Measurements from ENCODE around the gene NTN4. TPM values are rescaled to one million over a fixed set of nuclear protein-coding genes. Genes with fewer than 3 reads are reported as not detected.
"Not testable (repeated sequence)": the region's sequence is repeated elsewhere in the genome, so short reads cannot be mapped to it uniquely, and the experiment has no call there.

Gene NTN4
- total RNA-seq, 2 donors from 2014 or later, result 17.4 to 25.3 TPM

DNA sequence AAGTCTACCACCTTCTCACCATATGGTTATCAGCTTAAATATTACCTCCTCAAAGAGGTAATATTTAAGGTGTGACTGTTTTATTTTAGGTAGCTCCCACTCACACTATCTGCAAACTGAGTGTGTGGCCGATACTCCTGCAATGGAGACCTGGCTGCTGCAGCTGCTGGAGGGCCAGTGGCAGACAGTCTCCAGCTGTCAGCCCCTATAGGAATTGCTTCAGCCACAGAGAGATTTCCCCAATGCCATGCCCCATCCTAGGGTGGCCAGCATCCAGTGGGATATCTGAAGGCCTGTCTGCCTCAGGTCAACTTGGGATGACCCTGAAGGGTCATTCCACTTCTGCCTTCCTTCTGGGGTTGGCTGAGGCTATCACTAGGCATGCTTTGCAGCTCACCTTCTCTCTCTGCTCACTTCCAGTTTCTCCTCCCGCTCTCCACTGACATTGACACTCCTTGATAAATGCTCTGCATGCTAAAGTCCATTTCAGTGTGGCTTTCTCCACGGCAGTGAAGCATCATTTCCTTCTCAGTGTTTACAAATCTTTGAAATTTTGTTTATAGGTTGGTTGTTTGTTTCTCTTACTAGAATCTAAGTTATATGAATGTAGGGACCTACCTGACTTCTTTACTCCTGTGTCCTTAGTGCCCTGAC is 149.1 kb downstream of the NTN4 start:
- DNase-seq (no peak), ATAC-seq (peak; percentile 85)
- intact Hi-C loops (cut with DNase I, micrococcal nuclease), result no loop called here

DNA sequence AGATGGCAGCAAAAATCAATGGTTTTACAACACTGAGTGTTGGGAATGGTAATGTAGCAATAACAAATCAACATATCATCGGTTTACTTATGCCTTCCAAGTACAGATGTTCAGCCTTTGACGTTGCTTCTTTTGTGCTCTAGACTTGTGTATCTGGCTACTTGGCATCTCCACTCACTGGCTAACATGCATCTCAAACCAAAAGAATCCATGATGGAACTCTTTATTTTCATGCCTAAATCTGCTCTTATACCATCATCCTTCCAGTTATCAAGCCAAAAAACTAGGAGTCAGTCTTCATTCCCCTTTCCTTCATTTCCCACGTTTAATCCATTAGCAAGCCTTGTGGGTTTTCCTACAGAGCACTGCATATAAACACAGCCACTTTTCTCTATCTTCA is 150.0 kb downstream of the NTN4 start:
- ATAC-seq (no peak), DNase-seq (no peak)
- intact Hi-C loops (cut with DNase I, micrococcal nuclease), result no loop called here

DNA sequence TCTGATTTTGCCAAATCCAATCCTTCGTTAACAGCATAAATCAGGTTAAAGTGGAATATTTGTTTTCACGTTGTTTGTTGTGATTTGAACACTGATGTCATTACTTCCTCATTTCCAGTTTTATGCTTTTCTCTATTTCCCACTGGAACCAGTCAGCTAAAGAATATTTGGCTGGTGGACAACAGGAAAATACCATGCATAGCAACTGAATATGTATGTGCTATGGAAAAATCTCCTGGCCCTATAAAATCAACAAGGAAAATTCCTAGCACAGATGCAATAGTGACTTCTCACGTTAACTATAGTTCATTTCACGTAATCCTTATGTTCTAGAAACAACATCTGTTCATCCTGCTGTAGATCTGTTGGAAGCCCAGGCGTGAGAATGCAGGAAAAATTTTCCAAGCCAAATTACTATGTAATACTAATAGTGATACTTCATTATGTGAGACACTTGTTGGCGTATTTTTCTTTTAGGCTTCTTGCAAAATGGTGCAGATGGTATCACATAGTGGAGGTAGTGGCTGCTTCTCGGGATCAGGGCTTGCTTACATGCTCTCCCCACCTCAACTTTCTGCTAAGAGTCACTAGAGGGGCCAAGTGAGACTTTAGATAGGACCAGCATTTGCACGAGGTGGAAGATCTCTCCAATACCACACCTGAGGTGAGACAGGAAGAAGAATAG is 153.0 kb downstream of the NTN4 start:
- DNase-seq, result no peak
- no peak for ATAC-seq
- intact Hi-C loops (cut with DNase I, micrococcal nuclease), result no loop called here

DNA sequence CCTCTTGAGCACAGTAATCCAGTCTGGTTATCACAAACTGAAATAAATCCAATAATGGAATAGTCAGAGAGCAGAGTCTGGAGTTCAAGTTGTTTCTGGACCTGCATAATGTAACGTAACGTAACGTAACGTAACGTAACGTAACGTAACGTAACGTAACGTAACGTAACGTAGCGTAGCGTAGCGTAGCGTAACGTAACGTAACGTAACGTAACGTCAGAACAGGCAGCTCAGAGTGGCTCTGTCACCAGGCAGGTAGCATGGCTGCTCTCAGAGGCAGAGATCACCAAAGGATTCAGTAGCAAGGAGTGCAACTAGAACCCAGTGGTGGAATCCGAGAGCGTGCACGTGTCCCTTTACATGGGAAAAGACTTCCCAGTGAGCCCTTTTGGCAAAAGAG is 153.6 kb downstream of the NTN4 start:
- intact Hi-C loops (cut with DNase I, micrococcal nuclease), result no loop called here
- DNase-seq (no peak), ATAC-seq (no peak)

DNA sequence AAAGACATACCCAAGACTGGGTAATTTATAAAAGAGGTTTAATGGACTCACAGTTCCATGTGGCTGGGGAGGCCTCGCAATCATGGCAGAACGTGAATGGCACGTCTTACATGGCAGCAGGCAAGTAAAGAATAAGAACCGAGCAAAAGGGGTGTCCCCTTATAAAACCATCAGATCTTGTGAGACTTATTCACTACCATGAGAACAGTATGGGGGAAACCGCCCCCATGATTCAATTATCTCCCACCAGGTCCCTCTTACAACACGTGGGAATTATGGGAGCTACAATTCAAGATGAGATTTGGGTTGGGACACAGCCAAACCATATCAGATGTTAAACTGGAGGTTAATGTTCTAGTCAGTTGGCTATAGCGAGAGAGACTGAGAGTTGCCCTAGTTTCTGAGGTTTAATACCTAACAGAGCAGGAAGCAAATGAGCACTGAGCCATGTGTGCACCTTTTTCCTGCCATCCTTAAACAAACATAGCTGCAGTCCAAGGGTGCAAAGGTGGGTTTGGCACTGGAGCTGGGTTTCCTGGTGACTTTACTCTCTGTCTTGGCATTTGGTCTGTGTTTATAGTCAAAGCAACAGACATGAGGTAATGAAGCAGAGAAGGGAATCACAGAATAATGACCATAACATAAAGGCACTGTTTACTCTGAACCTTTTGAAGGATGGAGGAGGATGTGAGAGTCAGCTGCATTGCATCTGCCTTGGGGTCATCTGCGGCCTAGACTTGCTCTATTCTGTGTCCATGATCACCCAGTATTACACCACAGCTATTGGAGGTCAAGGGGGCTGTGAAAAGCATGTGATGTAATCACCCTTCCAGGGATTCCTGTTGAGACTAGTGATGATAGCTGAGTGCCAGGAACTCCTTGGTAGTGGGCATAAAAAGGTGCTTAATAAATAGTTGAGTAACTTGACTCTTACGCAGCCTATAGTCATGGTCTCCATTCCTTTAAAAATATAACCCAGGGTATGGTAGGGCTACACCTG is 155.6 kb downstream of the NTN4 start:
- peak; percentile 86 for ATAC-seq
- intact Hi-C loops (cut with DNase I, micrococcal nuclease), result no loop called here
- peak; percentile 57 to 87 for DNase-seq

DNA sequence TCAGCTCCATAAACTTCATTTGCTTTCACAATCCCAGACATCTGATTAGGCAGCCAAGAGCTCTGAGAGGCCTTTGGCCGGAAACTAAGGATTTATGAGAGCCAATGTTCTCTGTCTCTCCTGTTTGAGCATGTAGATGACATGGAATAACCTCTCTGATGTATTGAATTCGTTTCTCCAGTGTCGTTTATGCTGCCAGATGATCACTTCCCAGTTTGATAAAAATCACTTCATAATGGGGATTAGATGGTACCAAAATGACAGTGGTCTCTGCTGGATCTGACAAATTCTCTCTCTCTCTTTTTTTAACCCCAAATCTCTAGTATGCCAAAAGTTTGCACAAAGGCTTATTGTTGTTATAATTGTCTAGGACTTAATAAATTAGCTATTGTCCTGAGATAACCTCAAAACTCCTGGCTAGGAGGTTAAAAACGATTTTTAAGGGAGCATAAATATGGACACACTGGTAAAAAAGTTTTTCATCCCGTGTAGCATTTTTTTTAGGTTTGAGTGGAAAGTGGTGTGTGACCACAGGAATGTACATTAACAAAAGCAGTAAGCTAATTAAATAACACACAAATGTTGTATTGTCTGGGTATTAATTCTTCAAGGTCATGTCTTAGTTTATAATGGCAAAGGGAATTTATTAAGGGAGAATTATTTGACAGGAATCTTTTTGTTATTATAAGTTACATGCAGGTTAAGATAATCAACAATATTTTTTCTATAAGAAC is 156.7 kb downstream of the NTN4 start:
- DNase-seq, result peak in 1 of 2 donors; percentile 45
- ATAC-seq, result peak; percentile 74
- intact Hi-C loops (cut with DNase I, micrococcal nuclease), result no loop called here

DNA sequence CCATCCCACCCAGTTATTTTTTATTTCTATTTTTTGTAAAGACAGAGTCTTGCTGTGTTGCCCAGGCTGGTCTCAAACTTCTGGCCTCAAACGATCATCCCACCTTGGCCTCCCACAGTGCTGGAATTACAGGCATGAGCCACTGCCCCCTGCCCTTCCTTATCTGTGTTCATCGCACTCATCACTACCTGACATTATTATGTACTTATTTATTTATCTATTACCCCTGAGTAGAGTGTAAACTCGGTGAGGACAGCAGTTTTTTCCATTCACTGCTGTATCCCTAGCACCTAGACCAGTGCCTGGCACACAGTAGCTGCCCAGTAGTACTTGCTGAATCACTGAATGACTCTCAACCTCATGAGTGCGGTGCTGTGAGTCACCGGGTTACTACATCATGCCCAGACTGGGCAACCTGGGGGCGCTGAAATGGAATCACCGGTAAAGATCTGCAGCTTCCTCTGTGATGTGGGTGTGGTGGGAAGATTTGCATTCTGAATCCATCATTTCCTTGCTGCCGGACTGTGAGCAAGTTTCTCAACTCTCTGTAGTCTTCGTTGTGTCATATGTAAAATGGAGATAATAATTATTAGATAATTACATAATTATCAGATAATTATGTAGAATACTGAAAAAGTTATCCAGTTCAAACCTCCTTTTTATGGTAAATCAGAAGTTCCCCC is 157.4 kb downstream of the NTN4 start:
- peak; percentile 58 to 90 for DNase-seq
- ATAC-seq, result peak; percentile 76

DNA sequence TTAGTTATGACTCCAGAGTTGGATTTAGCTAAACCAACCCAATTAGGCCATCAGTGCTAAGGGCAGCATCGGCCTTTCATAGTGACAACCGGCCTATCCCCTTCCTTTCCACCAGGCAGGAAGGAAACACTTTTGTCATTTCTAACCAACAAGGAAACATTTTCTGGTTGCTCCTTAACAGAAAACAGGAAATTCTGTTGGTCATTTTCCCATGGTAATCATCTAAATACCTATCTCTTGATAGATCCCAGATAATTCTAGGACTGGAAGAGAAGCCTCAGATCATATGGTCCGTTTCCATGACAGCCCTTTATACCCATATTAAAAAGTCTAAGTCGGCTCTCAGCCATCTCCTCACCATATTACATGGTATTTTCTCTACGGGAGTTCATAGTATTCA is 160.1 kb downstream of the NTN4 start:
- ATAC-seq, result no peak
- no peak for DNase-seq
- intact Hi-C loops (cut with DNase I, micrococcal nuclease), result no loop called here

More for the DNA sequence above, 157.4 kb downstream of the NTN4 start:
- intact Hi-C loops (cut with DNase I, micrococcal nuclease), result no loop called here

DNA sequence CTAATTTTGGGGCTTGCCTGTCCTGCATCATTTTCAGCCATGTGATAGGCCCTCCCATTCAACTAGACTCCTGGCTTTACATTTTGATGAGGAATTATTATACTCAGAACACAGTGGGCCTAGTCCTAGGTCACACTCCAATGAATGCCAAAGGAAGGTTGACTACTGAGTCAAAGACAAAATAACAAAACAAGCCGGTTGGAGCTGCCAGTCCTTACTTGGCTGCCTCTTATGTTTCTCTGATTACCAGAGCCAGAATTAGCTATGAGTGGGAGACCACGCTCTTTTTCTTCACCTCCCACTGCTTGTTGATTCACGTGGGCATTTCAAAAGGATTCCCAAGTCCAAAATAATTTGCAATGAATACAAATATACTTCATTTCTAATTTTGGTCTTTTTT is 161.2 kb downstream of the NTN4 start:
- no peak for ATAC-seq
- intact Hi-C loops (cut with DNase I, micrococcal nuclease), result no loop called here
- DNase-seq, result no peak

DNA sequence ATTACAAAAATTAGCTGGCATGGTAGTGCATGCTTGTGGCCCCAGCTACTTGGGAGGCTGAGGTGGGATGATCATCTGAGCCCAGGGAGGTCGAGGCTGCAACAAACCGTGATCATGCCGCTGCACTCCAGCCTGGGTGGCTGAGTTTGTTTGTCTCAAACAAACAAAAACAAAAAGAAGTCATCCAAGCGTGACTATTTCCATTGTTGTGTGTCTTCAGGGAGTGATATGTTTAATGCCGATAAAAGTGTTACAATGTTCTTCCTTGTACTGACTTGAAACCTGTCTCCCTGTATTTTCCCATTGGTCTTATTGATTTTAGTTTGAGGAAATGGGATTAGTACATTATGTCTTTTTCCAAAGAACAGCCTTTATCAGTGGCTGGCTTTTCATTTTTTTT is 163.7 kb downstream of the NTN4 start:
- intact Hi-C loops (cut with DNase I, micrococcal nuclease), result no loop called here
- peak; percentile 61 for ATAC-seq
- no peak for DNase-seq

DNA sequence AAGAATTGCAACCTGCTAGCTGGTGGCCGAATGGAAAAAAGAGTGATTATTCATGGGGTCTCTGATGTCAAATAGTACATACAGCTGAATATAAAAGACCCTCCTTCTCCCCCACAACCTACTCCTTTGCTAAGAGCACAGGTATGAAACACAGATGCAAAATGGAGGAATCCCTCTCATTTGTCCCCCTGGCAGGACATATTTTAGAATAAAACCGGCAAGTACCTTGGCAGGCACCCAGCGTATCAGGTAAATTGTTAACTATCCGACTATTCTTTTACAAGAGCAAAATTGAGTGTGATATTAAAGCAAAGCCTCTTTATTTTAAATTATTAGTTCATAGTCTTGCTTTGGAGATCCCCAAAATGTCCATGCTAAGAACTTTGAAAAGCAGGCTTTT is 165.6 kb downstream of the NTN4 start:
- peak in 1 of 2 donors; percentile 31 for DNase-seq
- ATAC-seq, result no peak
- intact Hi-C loops (cut with DNase I, micrococcal nuclease), result no loop called here

DNA sequence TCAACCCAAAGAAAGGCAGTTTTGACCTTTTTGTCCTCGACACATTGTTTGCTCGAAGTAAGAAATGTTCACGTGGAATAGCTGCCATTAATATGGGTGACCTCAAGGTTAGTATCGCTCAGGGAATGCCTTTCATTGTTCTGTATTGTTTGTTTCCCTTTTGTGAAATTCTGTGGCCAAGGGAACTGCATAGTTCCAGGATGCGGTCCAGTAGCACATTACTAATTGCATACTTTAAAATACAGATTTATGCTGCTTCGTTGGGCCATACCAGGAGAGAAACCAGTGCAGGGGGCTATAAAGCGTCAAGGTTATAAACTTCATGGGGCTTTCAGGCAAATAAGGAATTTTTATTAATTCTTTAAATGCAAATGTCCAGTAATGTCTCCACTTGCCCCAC is 166.0 kb downstream of the NTN4 start:
- intact Hi-C loops (cut with DNase I, micrococcal nuclease), result no loop called here
- ATAC-seq (no peak), DNase-seq (no peak)

DNA sequence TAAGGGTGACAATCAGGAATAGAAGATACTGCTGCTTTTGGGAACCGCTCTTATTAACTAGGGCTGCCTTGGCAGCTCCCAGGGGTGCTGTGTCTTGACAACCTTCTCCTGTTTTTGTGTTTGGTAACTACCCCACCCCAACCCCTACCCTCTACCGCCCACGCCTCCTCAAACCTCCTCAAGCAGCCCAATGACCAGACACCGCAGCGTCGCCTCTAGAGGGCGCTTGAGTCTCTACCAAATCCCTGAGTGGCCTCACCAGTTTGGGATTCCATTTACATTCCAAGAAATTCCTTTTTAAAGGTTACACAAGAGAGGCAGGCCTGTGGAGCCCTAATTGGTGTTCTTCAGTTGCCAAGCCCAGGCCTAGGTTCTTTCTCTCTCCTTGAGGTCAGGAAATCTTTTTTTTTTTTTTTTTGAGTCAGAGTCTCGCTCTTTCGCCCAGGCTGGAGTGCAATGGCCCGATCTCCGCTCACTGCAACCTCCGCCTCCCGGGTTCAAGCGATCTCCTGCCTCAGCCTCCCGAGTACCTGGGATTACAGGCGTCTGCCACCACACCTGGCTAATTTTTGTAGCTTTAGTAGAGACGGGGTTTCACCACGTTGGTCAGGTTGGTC is 166.9 kb downstream of the NTN4 start:
- intact Hi-C loops (cut with DNase I, micrococcal nuclease), result no loop called here
- ATAC-seq (peak; percentile 81), DNase-seq (peak; percentile 46 to 77)

DNA sequence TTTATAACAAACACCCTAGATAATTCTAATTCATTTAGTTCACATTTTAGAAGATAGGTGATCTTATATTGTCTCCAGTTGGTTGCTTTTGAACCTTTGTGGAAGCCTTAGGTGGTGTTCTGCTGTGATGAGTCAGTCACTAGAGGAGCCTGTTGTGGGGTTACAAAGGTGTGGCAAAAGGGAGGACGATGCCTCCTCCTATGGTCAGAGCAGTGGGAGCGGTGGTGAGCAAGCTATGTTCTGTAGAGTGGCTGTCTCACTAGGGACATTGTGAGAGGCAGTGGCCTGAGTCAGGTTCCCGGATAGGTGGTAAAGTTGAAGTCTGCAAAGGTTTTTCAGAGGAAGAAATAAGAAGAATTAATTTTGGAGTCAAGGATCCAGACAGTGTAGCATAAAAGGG is 167.7 kb downstream of the NTN4 start:
- no peak for DNase-seq
- intact Hi-C loops (cut with DNase I, micrococcal nuclease), result no loop called here
- no peak for ATAC-seq

DNA sequence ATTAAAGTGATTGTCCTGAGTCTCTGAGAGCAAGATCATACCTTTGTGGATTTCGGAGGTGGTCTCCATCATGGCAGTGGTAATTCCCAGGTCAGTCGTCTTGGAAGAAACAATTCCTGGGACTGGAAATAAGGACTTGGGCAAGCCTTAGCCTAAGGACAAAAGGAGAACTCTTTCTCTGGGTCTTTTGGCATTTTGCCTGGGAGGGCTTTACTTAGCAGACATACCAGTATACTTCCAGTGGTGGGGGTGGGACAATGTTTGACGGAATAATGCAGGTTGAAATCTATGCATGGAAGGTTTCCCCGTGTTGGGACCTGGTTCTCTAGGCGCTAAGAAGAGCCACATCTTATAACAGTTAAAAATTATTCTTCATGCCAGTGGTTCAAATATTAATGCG is 168.8 kb downstream of the NTN4 start:
- ATAC-seq (no peak), DNase-seq (no peak)
- intact Hi-C loops (cut with DNase I, micrococcal nuclease), result no loop called here

DNA sequence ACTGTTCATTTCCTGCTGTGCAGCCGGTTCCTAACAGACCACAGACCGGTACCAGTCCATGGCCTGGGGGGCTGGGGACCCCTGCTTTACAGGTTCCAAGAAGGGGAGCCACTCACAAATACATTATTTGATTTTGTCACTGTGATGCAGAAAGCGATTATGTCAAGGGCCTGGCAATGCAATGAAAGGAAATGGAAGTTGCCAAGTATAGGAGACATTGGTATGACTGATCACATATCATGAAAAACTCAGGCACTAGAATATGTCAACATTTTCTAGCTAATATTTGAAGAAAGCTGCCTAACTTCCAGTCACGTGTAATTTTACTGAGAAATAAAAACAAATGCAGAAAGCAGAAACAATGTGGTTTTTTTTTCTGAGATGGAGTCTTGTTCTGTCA is 170.4 kb downstream of the NTN4 start:
- intact Hi-C loops (cut with DNase I, micrococcal nuclease), result no loop called here
- ATAC-seq (no peak), DNase-seq (no peak)

DNA sequence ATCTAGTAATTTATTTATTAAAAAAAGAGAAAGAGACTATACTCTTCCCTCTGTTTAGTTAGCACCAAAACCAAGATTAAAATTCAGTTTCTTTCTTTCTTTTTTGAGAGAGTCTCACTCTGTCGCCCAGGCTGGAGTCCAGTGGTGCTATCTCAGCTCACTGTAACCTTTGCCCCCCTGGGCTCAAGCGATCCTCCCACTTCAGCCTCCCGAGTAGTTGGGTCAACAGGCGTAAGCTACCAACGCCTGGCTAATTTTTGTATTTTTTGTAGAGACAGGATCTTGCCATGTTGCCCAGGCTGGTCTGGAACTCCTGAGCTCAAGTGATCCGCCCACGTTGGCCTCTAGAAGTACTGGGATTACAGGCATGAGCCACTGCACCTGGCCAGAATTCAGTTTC is 174.1 kb downstream of the NTN4 start:
- intact Hi-C loops (cut with DNase I, micrococcal nuclease); ATAC-seq; DNase-seq: not testable (repeated sequence)

DNA sequence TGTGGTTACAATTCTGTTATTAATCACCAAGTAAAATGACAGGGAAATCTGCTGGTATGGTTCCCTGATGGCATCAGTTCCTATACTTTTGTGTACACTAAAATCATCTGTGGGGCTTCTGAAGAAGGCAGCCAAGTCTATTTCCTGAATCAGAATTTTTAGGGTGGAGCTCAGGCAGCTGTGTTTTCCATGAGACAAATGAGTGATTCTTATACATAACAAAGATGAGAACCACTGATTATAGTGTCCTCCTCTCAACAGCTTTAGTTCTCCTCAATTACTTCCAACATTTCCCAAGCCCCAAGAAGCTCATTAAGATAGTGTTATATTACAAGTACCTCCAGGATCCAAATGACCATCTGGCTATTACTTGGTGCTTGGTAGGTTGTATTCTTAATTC is 174.8 kb downstream of the NTN4 start:
- no peak for ATAC-seq
- no peak for DNase-seq
- intact Hi-C loops (cut with DNase I, micrococcal nuclease), result no loop called here

Data from left colon (tissue), 2 donors.